HG03175 (cell line): ENCODE data around the gene MRPS6.

Experiments used
- ATAC-seq: cut with Tn5 transposase; IDR thresholded peaks from one replicate; pipeline ENCODE4 v1.9.1; 2021; ENCODE audit warnings: mild to moderate bottlenecking, moderate library complexity; ENCODE audit not compliant: unreplicated experiment

The MRPS6 gene

DNA sequence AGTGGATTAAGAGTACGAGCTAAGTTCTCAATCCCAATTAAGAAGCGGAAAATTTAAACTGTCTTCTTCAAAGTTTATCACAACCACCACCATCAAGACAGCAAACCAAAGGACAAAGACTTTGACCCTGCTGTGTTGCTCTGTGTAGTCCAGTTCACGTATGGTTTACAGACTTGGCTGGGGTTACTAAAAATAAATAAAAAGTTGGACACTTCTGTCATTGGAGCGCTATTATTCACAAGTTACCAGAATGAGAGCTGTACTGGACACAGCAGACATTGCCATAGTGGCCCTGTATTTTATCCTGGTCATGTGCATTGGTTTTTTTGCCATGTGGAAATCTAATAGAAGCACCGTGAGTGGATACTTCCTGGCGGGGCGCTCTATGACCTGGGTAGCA, 21.6 kb downstream of the MRPS6 start:
- no peak for ATAC-seq

DNA sequence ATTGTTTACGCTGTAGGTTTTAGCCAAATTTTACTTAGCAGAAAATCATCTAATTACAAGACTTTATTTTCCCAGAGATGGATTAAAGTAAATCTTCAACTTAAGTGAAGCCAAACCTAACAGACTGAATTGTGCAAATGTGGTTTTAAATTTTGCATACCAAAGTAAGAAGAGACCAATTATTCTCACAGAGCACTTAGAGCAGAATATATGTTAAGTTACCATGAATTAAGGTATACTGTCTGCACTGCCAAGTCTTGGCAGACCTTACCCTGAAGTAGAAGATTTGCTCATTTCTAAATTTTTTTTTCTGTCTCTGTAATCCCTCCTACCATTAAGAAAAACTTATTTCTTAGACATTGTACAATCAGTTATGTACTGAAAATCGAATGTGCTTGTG, 24.1 kb downstream of the MRPS6 start:
- ATAC-seq: no peak

DNA sequence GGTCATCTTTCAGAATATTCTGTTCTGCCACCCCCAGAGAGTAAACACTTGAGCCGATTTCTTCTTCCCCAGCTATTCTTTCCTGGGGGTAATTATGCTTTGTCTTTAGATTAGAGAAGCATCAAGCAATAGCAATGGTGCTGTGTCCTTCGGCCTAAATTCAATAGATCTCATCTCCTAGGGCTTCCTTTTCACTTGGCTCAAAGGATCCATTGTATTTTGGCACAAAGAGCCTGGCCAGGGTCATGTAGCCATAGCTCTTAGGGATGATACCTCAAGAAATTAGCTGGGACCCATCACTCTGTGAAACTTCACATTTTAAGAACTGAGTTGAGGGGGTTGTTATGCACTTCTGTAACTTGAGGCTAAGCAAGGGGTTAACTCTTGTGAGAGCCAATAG, 27.0 kb downstream of the MRPS6 start:
- no peak for ATAC-seq

DNA sequence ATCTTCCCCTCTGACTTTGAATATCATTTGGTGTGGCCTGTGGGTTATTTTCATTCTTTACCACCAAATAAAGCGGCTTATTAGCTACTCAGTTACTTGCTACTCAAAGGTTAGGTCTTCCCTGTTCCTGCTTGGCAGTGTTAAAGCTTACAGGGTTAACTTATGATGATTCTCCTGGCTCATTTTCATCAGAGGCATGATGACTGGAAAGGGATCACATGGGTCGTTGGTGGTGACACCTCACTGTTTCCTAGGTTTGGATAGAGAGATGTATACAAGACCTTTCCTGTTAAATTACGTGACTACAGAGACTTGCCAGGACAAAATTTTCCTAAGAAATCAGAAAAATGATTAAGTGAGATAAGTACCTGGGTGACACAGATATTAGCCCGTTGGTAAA, 27.4 kb downstream of the MRPS6 start:
- no peak for ATAC-seq

DNA sequence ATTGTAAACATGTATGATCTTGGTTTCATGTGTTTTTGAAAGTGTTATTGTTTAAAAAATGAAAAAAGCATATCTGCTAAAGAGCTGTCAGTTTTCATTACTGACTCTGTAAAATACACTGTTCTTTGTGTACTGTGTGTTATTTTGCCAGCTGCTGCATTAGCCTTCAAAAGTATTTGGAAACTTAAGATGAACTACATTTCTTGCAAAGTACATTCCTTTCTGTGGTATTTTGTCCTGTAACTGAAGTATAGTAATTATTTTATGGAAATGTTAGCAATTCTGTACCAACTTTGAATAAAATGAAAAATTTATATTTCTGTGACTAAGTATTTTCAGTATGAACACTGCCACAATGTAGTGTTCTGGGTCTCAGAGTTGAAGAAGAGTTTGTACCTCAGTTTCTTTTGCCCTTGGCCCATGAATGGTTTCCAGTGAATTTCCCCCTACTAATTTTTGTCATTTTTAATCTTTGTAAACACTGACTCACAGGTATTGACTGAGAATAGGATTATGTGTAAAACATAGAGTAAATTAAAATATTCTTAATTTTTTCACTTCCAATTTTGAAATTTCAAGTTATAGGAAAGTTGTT, 32.7 kb downstream of the MRPS6 start:
- ATAC-seq: no peak

DNA sequence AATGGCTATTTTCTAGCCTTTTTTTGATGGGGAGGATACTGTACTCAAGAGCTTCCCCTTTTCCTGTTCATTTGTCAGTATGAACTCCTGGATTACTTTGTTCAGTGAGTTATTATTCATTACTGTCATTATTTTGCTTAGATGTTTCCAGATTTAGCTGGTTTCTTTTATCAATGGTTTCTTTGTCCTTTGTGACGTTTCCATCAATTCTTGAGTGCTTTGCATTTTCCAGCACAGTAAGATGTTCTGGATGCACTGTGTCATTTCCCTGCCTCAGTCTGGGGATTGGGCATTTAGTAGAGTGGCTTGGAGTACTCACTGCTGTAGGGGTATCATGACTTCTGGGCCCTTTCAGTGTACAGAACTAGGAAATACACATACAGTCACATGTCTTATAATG, 34.2 kb downstream of the MRPS6 start:
- ATAC-seq: no peak

DNA sequence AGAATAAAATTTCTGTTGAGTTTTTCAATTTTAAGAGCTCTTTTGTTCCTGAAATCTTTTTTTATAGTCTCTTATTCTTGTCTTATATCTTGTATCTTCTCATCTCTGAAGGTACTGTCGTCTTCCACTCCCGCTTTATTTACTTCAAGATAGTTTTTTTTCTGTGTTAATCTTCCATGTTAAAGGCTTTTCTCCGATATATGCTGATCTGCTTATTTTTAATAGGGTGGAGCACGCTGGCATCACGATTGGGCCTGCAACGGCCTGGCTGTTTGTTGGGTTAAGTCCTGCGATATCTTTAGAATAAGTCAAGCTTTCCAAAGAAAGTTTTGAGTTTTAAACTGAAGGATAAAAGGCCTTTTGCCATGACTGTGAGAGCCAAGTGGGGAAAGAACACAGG, 35.7 kb downstream of the MRPS6 start:
- no peak for ATAC-seq

DNA sequence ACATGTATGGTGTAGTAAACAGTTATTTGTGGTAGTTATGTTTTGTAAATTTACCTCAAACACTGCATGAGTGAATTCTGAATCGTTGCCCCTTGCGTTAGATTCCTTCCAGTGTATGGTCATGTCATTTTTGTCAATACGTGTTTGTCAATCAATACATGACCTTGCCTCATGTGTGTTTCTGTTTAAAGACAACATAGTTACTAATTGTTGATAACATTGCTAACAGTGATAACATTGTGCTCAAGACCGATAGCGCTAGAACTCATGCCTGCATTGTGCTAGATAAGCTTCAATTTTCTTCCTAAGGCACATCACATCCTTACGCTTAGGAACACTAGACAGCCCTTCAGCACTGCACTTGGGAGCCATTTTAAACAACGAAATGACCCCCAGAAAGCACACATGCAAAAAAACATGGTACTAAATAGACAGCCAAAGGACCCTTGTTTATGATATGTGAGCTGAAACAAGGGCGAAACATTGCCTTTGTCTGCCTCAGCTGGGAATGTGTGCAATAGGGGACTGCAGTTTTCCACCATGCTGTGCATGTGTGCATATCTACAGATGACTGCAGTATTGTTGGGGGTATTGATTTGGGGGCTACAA, 37.3 kb downstream of the MRPS6 start:
- no peak for ATAC-seq

DNA sequence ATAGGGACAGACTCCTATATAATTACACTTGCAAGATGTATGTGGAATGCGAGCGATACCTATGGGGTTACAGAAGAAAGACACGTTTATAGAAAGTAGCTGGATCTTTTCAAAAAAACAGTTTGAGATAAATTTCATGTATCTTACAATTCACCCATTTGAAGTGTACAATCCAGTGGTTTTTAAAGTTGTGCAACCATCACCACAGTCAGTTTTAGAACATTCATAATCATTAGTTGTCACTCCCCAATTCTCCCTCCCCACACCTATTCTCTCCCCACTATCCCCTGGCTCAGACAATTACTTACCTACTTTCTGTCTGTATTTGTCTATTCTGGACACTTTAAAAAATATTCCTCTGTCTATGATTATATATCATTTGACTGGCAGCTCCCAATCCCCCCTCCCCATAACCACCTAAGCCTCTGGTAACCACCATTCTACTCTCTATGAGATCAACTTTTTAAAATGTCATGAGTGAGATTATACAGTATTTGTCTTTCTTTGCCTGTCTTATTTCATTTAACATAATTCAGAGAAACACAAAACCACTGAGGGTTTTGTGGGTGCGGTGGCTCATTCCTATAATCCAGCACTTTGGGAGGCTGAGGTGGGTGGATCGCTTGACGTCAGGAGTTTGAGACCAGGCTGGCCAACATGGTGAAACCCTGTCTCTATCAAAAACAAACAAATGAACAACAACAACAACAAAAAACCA, 39.1 kb downstream of the MRPS6 start:
- ATAC-seq: no peak

DNA sequence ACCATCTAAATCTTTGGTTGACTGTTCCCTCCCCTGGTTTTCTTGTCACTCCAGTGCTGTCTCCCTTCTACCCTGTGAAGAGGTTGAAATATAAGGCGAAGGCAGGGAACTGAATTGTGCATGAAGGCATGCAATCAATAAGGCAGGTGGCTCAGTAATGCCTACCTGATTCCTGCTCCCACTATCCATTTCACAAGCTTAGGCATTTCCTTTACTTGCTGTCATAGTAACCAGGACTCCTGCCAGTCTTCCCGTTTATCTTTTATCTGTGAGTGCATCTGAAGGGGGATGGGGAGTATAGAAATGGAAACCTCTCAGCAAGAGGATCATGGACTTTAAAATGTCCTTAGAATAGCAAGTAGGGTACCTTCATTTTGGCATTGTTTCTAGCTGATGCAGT, 40.5 kb downstream of the MRPS6 start:
- no peak for ATAC-seq

DNA sequence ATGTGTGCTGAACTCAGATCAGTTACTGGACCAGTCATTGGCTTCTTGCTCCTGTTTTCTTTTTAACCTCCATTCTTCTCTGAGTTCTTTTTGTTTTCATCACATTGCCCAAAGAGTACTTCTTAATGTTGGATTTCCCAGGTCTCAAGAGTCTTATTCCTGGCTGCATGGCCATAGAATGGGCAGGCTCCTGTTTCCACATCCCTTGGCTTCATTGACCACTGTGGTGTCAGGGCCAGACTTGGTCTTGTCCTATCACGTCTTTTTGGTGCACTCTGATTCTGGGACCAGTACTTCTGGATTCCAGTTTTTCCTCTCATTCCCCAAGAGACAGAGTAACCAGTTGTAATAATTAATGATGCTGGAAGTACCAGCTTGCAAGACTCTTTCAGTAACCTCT, 41.8 kb downstream of the MRPS6 start:
- no peak for ATAC-seq

DNA sequence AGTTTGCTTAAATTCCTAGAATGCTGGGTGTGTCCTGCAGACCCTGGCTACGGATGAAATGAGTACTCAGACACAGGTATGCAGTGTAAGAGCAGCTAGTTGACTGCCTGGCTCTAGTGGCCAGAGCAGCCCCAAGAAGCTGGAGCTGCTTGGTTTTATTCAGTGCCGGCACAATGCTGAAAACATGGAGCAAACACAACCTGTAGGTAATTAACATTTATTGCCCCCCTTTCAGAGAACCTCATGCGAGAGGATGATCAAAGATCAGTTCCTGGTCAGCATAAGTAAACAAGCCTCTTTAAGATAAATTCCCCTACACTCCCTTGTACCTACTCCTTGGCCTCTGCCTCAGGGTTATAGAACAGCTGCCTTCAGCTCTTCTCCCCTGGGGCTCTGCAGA, 43.2 kb downstream of the MRPS6 start:
- ATAC-seq: no peak

DNA sequence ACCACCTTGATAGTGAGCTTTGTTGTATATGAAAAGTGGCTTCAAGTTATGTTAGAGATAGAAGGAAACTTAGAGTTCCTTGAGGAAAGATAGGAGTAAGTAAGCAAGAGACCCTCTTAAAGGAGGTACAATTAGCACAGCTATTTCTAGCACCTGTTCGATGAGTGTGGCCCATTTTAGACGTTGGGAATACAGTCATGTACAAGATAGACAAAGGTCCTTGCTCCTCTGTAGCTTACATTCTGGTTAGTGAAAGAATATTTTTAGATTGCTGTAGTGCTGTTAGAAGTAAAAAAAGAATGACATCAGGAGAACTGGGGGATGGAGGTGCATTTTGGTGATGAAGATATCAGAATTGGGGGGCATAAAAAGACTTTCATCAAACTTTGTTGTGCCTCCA, 47.5 kb downstream of the MRPS6 start:
- no peak for ATAC-seq

DNA sequence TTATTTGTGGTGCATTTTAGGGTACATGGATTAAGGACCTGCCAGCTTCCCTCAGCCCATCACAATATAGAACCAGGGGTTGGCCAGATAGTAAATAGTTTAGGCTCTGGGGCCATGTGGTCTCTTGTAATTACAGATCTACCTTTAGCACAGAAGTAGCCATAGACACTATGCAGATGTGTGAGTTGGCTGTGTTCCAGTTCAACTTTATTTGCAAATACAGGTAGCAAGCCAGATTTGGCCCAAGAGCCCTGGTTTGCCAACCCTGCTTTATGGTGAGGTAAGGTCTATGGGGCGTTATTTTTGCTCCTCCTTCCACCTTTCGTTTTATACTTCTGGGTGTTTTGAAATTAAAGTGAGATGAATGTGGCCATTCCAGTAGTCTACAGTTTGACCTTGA, 48.7 kb downstream of the MRPS6 start:
- no peak for ATAC-seq

DNA sequence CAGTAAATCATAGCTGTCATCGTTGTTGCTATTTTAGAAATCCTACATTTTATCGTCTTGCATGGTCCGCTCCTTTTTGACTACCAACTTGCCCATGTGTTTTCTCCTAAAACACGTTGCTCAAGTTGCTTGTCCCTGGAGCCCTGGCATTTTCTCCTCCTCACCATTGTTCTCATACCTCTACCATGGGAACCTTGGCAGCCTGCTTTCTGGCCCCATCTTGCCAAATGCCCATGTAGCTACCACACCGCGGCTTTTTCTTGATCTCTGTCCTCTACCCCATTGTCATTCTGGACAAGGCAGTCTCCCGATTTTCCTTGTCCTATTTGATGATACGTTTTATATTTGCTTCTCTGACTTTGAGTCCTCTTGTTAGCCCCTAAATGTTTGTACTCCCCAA, 50.2 kb downstream of the MRPS6 start:
- no peak for ATAC-seq

DNA sequence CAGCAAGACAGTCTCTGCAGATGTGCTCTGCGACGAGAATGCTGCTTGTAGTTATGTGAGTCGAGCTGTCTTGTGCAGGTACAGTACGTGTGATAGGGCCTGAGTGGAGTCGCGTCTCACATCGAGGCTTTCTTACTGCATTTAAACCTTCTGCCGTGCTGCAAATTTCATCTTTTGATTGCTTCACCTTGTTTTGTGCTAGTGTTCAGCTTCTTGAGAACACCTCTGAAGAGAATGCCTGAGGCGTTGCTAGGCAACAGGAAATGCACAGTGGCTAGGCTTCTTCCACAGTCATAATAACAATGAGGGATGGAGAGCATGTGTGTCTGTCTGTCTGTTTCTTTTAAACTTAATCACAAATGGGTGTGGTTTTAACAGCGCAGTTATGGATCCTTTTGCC, 52.9 kb downstream of the MRPS6 start:
- no peak for ATAC-seq

DNA sequence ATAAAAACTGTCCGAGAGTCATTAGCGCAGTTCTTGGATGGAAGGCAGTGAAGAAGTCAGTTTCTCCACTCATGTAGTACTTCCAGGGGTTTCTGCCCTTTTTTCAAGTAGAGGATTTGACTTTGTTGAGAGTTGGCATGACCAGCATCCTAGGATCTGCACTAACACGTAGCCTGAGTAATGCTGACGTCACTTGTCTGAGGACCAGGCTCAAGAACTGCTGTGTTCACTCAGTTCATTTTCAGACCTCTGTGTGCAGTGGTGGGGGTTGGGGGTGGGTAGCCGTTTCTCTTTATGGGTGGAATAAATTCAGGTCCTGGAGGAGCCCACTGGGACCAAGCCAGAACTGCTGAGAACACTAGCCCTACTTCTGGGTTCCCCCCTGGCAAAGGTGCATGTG, 53.3 kb downstream of the MRPS6 start:
- ATAC-seq: no peak

DNA sequence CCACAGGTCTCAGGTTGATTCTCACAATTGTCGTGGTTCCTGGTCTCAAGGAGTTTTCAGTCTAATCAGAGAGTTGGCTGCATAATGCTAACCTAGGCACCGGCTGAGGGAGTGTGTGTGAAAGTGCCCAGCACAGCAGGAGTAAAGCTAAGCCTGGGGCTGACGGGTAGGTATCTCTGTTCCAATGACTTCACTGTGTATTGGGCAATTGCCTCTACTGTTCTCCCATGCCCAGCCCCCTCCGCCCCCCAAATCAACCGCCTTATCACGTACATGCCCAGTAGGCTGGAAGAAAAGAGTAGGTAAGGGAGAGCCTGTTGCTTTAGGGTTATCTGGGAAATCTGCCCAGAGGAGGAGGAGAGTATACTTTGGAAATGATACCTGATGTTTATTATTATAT, 54.7 kb downstream of the MRPS6 start:
- ATAC-seq: no peak

DNA sequence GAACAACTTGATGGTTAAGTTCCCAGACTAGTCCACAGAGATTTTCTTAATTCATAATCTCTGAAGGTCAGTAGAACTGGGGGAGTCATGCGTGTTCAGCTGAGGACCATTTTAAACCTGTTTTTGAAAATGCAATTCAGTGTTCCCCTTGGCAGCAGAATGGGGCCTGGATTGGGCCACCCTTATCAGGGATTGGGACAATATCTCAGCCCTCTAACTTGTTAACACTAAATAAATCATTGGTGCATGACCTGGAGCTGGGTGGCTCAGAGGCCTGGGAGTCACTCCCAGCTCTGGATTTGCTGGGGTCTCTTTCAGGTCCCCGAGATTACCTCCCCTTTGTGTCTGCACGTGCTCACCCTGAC, 55.3 kb downstream of the MRPS6 start:
- no peak for ATAC-seq

DNA sequence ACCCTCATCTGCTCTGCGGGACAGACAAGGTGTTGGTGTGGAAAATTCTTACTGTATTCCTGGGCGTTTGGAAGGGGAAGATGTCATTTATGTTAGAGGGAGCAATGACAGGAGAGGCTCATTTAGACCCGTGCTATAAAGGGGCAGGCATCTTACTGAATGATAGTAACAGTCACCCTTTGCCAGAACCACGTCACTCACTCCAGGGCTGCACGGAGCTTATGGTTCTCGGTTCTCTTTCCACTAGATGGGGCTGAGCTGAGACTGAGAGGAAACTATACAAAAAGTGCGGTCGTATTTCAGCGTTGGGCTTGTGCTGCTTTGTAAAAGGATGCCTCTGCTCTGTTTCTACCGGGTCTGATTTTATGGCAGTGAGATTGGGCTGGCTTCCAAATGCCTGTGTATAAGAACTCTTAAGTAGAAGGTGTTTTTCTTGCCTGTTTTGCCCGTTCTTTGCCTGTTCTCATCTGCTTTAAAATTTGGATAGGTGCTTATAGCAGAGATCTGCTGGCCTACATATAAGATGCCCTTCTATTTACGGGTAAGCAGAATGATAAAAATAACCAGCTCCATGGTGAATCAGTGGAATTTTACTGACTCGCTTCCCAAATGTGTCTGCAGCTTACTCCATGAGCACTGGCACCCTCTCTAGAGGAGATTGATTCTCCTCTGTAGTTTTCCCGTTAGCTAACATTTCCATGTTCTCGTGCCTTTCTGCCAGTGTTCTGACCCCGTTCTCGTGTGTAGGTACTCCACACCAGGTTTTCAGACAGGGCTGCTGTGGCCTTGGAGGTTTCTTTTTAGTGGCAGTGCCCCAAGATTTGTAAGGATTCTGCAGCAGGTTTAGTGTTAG, 55.9 kb downstream of the MRPS6 start:
- ATAC-seq: no peak

DNA sequence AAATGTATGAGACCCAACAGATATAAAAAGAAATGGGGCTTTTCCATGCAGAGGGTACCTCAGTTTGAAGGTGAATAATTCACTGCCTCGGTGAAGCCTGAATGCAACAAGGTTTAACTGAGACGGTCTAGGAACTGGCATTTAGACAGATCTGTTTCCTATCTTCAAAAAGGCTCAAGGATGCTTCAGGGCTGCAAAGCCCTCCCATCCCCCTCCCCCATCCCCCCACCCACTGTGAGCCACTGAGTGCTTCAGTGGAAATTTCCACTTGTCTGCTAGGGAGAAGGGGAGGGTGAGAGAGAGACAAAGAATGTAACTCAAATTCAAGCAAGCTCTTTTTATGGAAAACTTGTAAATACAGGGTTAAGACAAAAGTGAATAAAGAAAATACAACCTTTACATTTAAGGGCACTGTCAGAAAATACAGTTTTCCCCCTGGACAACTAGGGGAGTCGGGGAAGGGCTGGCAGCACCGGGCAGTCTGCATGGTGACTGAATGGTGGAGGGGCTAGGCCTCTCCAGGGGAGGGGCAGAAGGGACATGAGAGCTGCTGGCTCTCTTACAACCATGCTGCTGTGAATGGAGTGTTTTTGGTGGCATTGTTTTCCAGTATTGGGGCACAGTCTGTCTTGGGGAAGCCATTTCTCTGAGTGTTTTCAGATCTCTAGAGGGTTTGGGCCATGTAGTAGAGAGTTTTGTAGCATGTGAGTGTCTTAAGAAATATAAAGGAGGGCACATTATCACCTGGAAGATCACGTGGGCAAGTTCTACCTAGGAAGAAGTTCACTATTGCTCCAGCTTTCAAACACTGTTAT, 56.7 kb downstream of the MRPS6 start:
- ATAC-seq: no peak
